ENCODE results near the gene PCNX1. TPM values are rescaled to one million over a fixed set of nuclear protein-coding genes. Genes with fewer than 3 reads are reported as not detected.

PCNX1 gene
- total RNA-seq, 1 donor from 2014 or later, result 77.2 TPM

GRCh38 chr14:71119075-71119474, 211.8 kb downstream of the PCNX1 start:
- no peak for TF ChIP-seq CTCF (IDR thresholded peaks at IDR 0.05; ENCODE audit: unreplicated experiment)
- DNase-seq (ENCODE audit: low spot score in 2 of 2, unreplicated experiment in 2 of 2), result no peak
- Mint-ChIP-seq H3K4me3 (no peak overlapping the region), H3K4me1 (peaks cover 34% of the 10 kb centered on the region), H3K9me3 (peaks cover 5% of the 10 kb centered on the region), H3K36me3 (peaks cover 17% of the 10 kb centered on the region), H3K27me3 (ENCODE audit: low read depth) (no peaks in the 10 kb centered on the region), H3K27ac (no peak overlapping the region)

- Mint-ChIP-seq H3K4me3 (no peak overlapping the region), H3K9me3 (peaks cover 10% of the 10 kb centered on the region), H3K27me3 (ENCODE audit: low read depth) (no peaks in the 10 kb centered on the region), H3K36me3 (peaks cover 21% of the 10 kb centered on the region), H3K4me1 (peaks cover 31% of the 10 kb centered on the region), H3K27ac (no peak overlapping the region)
- no peak for DNase-seq (ENCODE audit: low spot score in 2 of 2, unreplicated experiment in 2 of 2)
- no peak for TF ChIP-seq CTCF (IDR thresholded peaks at IDR 0.05; ENCODE audit: unreplicated experiment)
Observed at GRCh38 chr14:71119832-71120231, 212.6 kb downstream of the PCNX1 start.

GRCh38 chr14:71121001-71121400, 213.7 kb downstream of the PCNX1 start:
- no peak for DNase-seq (ENCODE audit: low spot score in 2 of 2, unreplicated experiment in 2 of 2)
- Mint-ChIP-seq H3K4me3 (no peak overlapping the region), H3K4me1 (peaks cover 20% of the 10 kb centered on the region), H3K9me3 (peaks cover 20% of the 10 kb centered on the region), H3K36me3 (peaks cover 21% of the 10 kb centered on the region), H3K27me3 (ENCODE audit: low read depth) (no peaks in the 10 kb centered on the region), H3K27ac (no peak overlapping the region)
- TF ChIP-seq CTCF (IDR thresholded peaks at IDR 0.05; ENCODE audit: unreplicated experiment), result no peak

DNA sequence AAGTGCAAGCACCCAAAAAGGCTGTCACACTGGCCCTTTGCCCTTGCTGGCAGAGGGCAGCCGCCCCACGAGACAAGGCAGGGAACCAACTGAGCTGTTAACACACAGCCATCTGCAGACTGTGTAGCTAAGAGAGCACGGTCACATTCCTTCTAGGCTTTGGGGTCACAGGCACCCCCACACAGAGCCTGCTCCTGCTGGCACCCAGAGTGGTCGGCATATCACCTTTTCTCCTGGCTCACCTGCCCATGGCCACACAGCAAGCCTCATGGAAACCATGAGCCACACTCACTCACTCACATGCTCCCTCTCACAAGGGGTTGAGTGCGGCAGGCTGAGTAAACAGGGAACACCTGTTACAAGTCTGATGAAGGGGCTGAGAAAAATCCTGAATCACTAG, 214.5 kb downstream of the PCNX1 start:
- Mint-ChIP-seq H3K4me3 (no peak overlapping the region), H3K27me3 (ENCODE audit: low read depth) (no peaks in the 10 kb centered on the region), H3K36me3 (peaks cover 21% of the 10 kb centered on the region), H3K9me3 (peaks cover 20% of the 10 kb centered on the region), H3K4me1 (peaks cover 15% of the 10 kb centered on the region), H3K27ac (no peak overlapping the region)
- no peak for TF ChIP-seq CTCF (IDR thresholded peaks at IDR 0.05; ENCODE audit: unreplicated experiment)
- no peak for DNase-seq (ENCODE audit: low spot score in 2 of 2, unreplicated experiment in 2 of 2)

GRCh38 chr14:71122866-71123565, 215.8 kb downstream of the PCNX1 start:
- DNase-seq (ENCODE audit: low spot score in 2 of 2, unreplicated experiment in 2 of 2), result no peak
- Mint-ChIP-seq H3K36me3 (peaks cover 17% of the 10 kb centered on the region), H3K4me1 (peaks cover 7% of the 10 kb centered on the region), H3K4me3 (no peak overlapping the region), H3K27ac (no peak overlapping the region), H3K27me3 (ENCODE audit: low read depth) (no peaks in the 10 kb centered on the region), H3K9me3 (peaks cover 20% of the 10 kb centered on the region)
- TF ChIP-seq CTCF (IDR thresholded peaks at IDR 0.05; ENCODE audit: unreplicated experiment), result no peak

Measured in mesothelial cell of epicardium (in vitro differentiated cells).